Activated CD8-positive, alpha-beta memory T cell treated with anti-CD3 and anti-CD28 coated beads for 36 hours (primary cell): Measurements from ENCODE around the gene EFNA4. TPM values are rescaled to one million over a fixed set of nuclear protein-coding genes. Genes with fewer than 3 reads are reported as not detected.

Experiments
- CTCF ChIA-PET: fragments of 350-600 bp; sonication (Branson Sonifier 250); formaldehyde crosslinking; loops from one replicate; lab custom pipeline; 2021; ENCODE audit warnings: antibody characterized with exemption; lab: Charles Lee
- POLR2A ChIA-PET: fragments of 350-600 bp; sonication (Branson Sonifier 250); formaldehyde crosslinking; loops from one replicate; lab custom pipeline; 2021; ENCODE audit warnings: antibody characterized with exemption; lab: Charles Lee
- total RNA-seq, 2 experiments: library from RNA; stranded (reverse); gene quantifications; one replicate each; pipeline ENCODE4 v1.2.3, GENCODE V29; 2021

EFNA4 gene
- total RNA-seq, 2 experiments from 2014 or later, result 3.4 to 4.6 TPM

DNA sequence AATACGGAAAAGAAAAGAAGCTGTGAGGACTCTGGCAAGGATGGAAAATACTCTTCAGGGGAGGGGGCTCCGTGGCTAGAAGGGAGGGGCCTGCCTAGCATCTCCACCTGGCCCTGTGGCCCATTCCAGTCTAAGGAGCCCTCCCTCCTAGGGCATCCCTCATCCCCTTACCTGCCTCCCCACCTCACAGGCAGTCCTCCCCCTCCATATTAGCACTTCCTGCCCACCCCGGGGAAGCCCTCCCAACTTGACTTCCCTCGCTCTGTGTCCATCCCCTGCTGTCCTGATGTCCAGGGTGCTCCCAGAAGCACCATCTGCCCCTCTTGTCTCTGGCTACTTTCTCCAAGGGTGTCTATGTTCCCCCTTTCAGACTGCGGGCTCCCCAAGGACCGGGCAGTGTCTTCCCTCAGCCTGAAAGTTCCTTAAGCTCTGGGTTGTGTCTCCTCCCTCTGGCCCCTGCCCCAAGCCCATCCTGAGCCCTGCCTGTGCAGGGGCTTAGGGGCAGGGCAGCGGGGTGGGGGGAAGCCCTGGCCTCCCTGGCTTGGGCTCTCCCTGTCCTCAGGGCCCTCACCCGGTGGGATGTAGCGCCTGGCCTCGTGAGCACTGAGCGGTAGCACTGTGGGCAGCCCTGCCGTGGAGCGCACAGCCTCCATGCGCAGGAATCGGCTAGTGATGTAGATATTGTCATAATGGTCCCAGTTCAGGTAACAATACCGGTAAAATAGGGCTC is 33.9 kb upstream of the EFNA4 start:
- CTCF ChIA-PET, result no interaction called here

GRCh38 chr1:155030243-155030795 is 33.2 kb upstream of the EFNA4 start:
- ChIA-PET POLR2A (interaction anchor here (0.6 kb wide), 1 partner anchor 121 kb away, joined by 6 read pairs; no protein-coding TSS in a partner anchor), CTCF (interaction anchor here (1.0 to 1.1 kb wide), 2 partner anchors 13 to 71 kb away, joined by 3 to 4 read pairs; no protein-coding TSS in a partner anchor)

More for the DNA sequence above, 33.9 kb upstream of the EFNA4 start:
- POLR2A ChIA-PET, result no interaction called here

- ChIA-PET POLR2A (interaction anchor here (0.6 kb wide), 1 partner anchor 121 kb away, joined by 6 read pairs; no protein-coding TSS in a partner anchor), CTCF (interaction anchor here (1.0 to 1.1 kb wide), 2 partner anchors 14 to 72 kb away, joined by 3 to 4 read pairs; no protein-coding TSS in a partner anchor)
These were observed 32.6 kb upstream of the EFNA4 start for GRCh38 chr1:155030899-155031298.

GRCh38 chr1:155032886-155033285 is 30.7 kb upstream of the EFNA4 start:
- ChIA-PET POLR2A (no interaction called here), CTCF (interaction anchor here (1.6 to 2.1 kb wide), 2 partner anchors 12 to 52 kb away, joined by 6 to 7 read pairs; no protein-coding TSS in a partner anchor)

DNA sequence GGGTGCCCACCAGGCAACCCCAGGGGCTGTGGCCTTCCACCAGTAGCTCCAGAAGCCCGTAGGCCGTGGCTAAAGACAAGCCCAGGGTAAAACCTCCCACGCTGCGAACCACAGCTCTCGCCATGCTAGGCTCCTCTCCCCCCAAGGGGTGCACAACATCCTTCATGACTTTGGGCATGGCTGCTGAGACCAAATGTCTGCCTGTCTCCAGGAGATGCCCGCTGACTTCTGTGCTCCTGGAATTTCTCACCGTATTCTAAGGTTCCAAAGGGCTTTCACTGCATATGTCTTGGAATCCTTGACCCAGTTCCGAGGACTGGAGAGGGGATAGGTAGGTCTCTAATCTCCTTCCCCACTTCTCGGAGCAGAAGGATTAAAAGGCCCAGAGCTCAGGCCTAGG is 30.0 kb upstream of the EFNA4 start, which contains the start of the genes DCST1 and DCST2:
TSS of gene DCST1 (plus strand) at position 301 of the 400 bp plus-strand sequence. CDS start 213 bp downstream, outside the sequence.
TSS of gene DCST2 (minus strand) at position 258 of the 400 bp plus-strand sequence. CDS start at position 178, 80 bp downstream.
- POLR2A ChIA-PET, result no interaction called here
- CTCF ChIA-PET, result interaction anchor here (1.0 to 2.1 kb wide), 3 partner anchors 11 to 52 kb away, joined by 3 to 7 read pairs (median 6); no protein-coding TSS in a partner anchor

GRCh38 chr1:155034318-155035208 is 29.0 kb upstream of the EFNA4 start:
- ChIA-PET POLR2A (no interaction called here), CTCF (interaction anchor here (1.0 to 2.1 kb wide), 3 partner anchors 17 to 51 kb away, joined by 3 to 6 read pairs (median 4); no protein-coding TSS in a partner anchor)

DNA sequence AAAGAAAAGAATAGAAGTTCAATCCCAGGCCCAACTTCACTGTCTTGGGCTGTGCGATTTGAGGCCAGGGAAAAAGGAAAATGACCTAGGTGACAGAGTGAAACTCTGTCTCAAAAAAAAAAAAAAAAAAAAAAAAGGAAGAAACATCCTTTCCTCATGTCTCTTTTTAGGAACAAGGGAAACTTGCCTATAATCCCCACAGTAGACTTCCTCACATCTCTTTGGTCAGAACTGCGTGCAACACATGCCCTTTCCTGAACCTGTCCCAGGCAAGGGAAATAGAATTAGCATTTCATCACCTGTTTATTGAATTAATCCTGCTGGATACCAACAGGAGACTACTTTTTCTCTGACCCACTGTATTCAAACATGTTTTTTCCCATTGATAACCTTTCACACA is 27.6 kb upstream of the EFNA4 start:
- ChIA-PET CTCF (interaction anchor here (1.1 kb wide), 1 partner anchor 19 kb away, joined by 4 read pairs; no protein-coding TSS in a partner anchor), POLR2A (no interaction called here)

- ChIA-PET CTCF (interaction anchor here (2.4 kb wide), 1 partner anchor 14 kb away, joined by 8 read pairs; the partner anchor contains the start of gene ADAM15), POLR2A (no interaction called here)
These were observed 26.5 kb upstream of the EFNA4 start for GRCh38 chr1:155037043-155037442.

GRCh38 chr1:155037851-155038441 is 25.6 kb upstream of the EFNA4 start:
- POLR2A ChIA-PET, result no interaction called here
- CTCF ChIA-PET, result interaction anchor here (1.0 to 2.4 kb wide), 3 partner anchors 13 to 39 kb away, joined by 3 to 8 read pairs (median 4); partner anchors contain the start of gene ADAM15

GRCh38 chr1:155038602-155039307 is 24.8 kb upstream of the EFNA4 start:
- CTCF ChIA-PET, result interaction anchor here (0.5 to 2.4 kb wide), 5 partner anchors 12 to 73 kb away, joined by 3 to 8 read pairs (median 4); partner anchors contain the start of gene ADAM15
- POLR2A ChIA-PET, result no interaction called here

- ChIA-PET CTCF (interaction anchor here (0.5 to 2.4 kb wide), 6 partner anchors 12 to 72 kb away, joined by 3 to 8 read pairs (median 4); partner anchors contain the start of gene ADAM15), POLR2A (no interaction called here)
These were observed 24.3 kb upstream of the EFNA4 start for GRCh38 chr1:155039308-155039669.

- POLR2A ChIA-PET, result no interaction called here
These were observed 23.0 kb upstream of the EFNA4 start for GRCh38 chr1:155040358-155041093.

GRCh38 chr1:155042789-155043188 is 20.8 kb upstream of the EFNA4 start:
- POLR2A ChIA-PET, result no interaction called here
- CTCF ChIA-PET, result interaction anchor here (0.6 to 5.8 kb wide), 6 partner anchors 8 to 124 kb away, joined by 3 to 30 read pairs (median 5); partner anchors contain the start of gene ADAM15

More at GRCh38 chr1:155040358-155041093, 23.0 kb upstream of the EFNA4 start:
- CTCF ChIA-PET, result interaction anchor here (1.1 to 5.8 kb wide), 5 partner anchors 20 to 44 kb away, joined by 3 to 30 read pairs (median 6); partner anchors contain the start of gene EFNA4

GRCh38 chr1:155043301-155043702 is 20.2 kb upstream of the EFNA4 start:
- ChIA-PET POLR2A (no interaction called here), CTCF (interaction anchor here (1.0 to 5.8 kb wide), 10 partner anchors 9 to 129 kb away, joined by 3 to 32 read pairs (median 6); partner anchors contain the start of genes DCST1, DCST2 and KRTCAP2)

- ChIA-PET POLR2A (interaction anchor here (0.6 kb wide), 1 partner anchor 64 kb away, joined by 7 read pairs; no protein-coding TSS in a partner anchor), CTCF (interaction anchor here (0.9 to 5.8 kb wide), 15 partner anchors 9 to 129 kb away, joined by 3 to 32 read pairs (median 6); partner anchors contain the start of genes DCST1, DCST2, EFNA3 and KRTCAP2)
These were observed 19.7 kb upstream of the EFNA4 start for GRCh38 chr1:155043793-155044192.

DNA sequence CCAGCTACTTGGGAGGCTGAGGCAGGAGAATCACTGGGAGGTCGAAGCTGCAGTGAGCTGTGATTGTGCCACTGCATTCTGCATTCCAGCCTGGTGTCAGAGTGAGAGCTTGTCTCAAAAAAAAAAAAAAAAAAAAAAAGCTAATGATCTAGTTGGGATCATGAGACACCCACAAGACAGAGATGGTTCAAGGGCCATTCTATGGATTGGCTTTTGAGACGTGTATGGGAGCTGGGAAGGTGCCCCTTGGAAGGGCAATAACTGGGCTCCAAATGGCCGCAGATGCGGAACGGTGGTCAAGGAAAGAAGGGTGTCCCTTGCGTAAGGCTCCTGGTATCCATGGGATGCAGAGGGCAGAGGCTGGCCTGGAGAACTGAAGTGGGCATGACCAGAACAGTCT is 19.2 kb upstream of the EFNA4 start:
- ChIA-PET CTCF (interaction anchor here (0.6 to 5.8 kb wide), 21 partner anchors 8 to 492 kb away, joined by 3 to 32 read pairs (median 5); partner anchors contain the start of genes DCST1, DCST2, EFNA3 and KRTCAP2), POLR2A (interaction anchor here (0.6 kb wide), 1 partner anchor 64 kb away, joined by 7 read pairs; no protein-coding TSS in a partner anchor)
